ENCODE results near the gene LGALS7B.
"Not testable (repeated sequence)": the region's sequence is repeated elsewhere in the genome, so short reads cannot be mapped to it uniquely, and the experiment has no call there.

The LGALS7B gene

GRCh38 chr19:38812841-38813320, 23.9 kb downstream of the LGALS7B start, which contains the start of gene LGALS4:
Gene LGALS4 (minus strand): TSS chr19:38812945. CDS start chr19:38812886, 59 bp downstream.
- peaks cover 0 to 9% (median 0%) of the 10 kb centered on the region in 11 experiments; a peak in 4 of 22 replicates for H3K9me3 ChIP-seq (replicated peaks in 1 of 11)
- H3K36me3 ChIP-seq, result peaks cover 30 to 37% (median 32%) of the 10 kb centered on the region in 11 experiments
- H4K20me1 ChIP-seq, result peaks cover 0 to 8% (median 0%) of the 10 kb centered on the region in 11 experiments; a peak in 2 of 22 replicates
- H3K9ac ChIP-seq, result no peak within 1 kb of the TSS
- TF ChIP-seq Cebpa-rat (IDR thresholded peaks at IDR 0.05), result no peak
- H3K27me3 ChIP-seq, result no peaks in the 10 kb centered on the region
- peaks cover 0 to 7% (median 0%) of the 10 kb centered on the region in 10 experiments; a peak in 2 of 20 replicates for H3K4me1 ChIP-seq
- H3K4me3 ChIP-seq, result no peak within 1 kb of the TSS
- H3K27ac ChIP-seq, result no peak within 1 kb of the TSS
- H3K4me2 ChIP-seq, result no peak within 1 kb of the TSS

- H3K9me3 ChIP-seq (replicated peaks in 1 of 11), result peaks cover 0 to 7% (median 0%) of the 10 kb centered on the region in 11 experiments; a peak in 4 of 22 replicates
- H3K27me3 ChIP-seq, result no peaks in the 10 kb centered on the region
- H4K20me1 ChIP-seq, result peaks cover 0 to 11% (median 0%) of the 10 kb centered on the region in 11 experiments; a peak in 2 of 22 replicates
- H3K4me1 ChIP-seq, result peaks cover 0 to 5% (median 0%) of the 10 kb centered on the region in 10 experiments; a peak in 1 of 20 replicates
- H3K9ac ChIP-seq, result no peak overlapping the region
- TF ChIP-seq Cebpa-rat (IDR thresholded peaks at IDR 0.05), result no peak
- H3K36me3 ChIP-seq, result peaks cover 34 to 41% (median 36%) of the 10 kb centered on the region in 11 experiments
- H3K27ac ChIP-seq, result no peak overlapping the region
- H3K4me2 ChIP-seq, result no peak overlapping the region
- H3K4me3 ChIP-seq, result no peak overlapping the region
Observed at GRCh38 chr19:38813323-38813722, 24.3 kb downstream of the LGALS7B start.

- H3K4me3 ChIP-seq; H3K9ac ChIP-seq; H3K4me1 ChIP-seq; H3K27ac ChIP-seq; H3K9me3 ChIP-seq (replicated peaks in 1 of 11); H3K27me3 ChIP-seq; H3K4me2 ChIP-seq: not testable (repeated sequence)
- Histone ChIP-seq H3K36me3 (peaks cover 34 to 41% (median 36%) of the 10 kb centered on the region in 11 experiments), H4K20me1 (peaks cover 0 to 11% (median 0%) of the 10 kb centered on the region in 11 experiments; a peak in 2 of 22 replicates)
Observed at GRCh38 chr19:38813932-38814331, 24.9 kb downstream of the LGALS7B start.

- TF ChIP-seq Cebpa-rat (IDR thresholded peaks at IDR 0.05), result no peak
- H4K20me1 ChIP-seq, result peaks cover 0 to 11% (median 0%) of the 10 kb centered on the region in 11 experiments; a peak in 2 of 22 replicates
- H3K4me3 ChIP-seq, result no peak overlapping the region
Observed at GRCh38 chr19:38815059-38816001, 26.3 kb downstream of the LGALS7B start.

GRCh38 chr19:38816131-38816750, 27.2 kb downstream of the LGALS7B start:
- Histone ChIP-seq H3K4me1 (peaks cover 0 to 4% (median 0%) of the 10 kb centered on the region in 10 experiments; a peak in 2 of 20 replicates), H3K27me3 (no peaks in the 10 kb centered on the region), H4K20me1 (peaks cover 0 to 11% (median 0%) of the 10 kb centered on the region in 11 experiments; a peak in 4 of 22 replicates), H3K4me2 (no peak overlapping the region), H3K9me3 (replicated peaks in 1 of 11) (no peaks in the 10 kb centered on the region), H3K36me3 (peaks cover 36 to 60% (median 49%) of the 10 kb centered on the region in 11 experiments), H3K4me3 (no peak overlapping the region), H3K27ac (no peak overlapping the region), H3K9ac (no peak overlapping the region)
- TF ChIP-seq Cebpa-rat (IDR thresholded peaks at IDR 0.05), result no peak

More at GRCh38 chr19:38815059-38816001, 26.3 kb downstream of the LGALS7B start:
- H3K9ac ChIP-seq, result no peak overlapping the region
- H3K4me1 ChIP-seq, result peaks cover 0 to 4% (median 0%) of the 10 kb centered on the region in 10 experiments; a peak in 2 of 20 replicates
- H3K27me3 ChIP-seq, result no peaks in the 10 kb centered on the region
- H3K27ac ChIP-seq, result no peak overlapping the region
- no peak overlapping the region for H3K4me2 ChIP-seq
- peaks cover 35 to 52% (median 44%) of the 10 kb centered on the region in 11 experiments for H3K36me3 ChIP-seq
- no peaks in the 10 kb centered on the region for H3K9me3 ChIP-seq (replicated peaks in 1 of 11)

- TF ChIP-seq Cebpa-rat (IDR thresholded peaks at IDR 0.05), result no peak
- H4K20me1 ChIP-seq, result peaks cover 0 to 15% (median 0%) of the 10 kb centered on the region in 11 experiments; a peak in 5 of 22 replicates
- no peaks in the 10 kb centered on the region for H3K27me3 ChIP-seq
- H3K9ac ChIP-seq, result no peak overlapping the region
- peaks cover 0 to 4% (median 0%) of the 10 kb centered on the region in 10 experiments; a peak in 2 of 20 replicates for H3K4me1 ChIP-seq
- H3K27ac ChIP-seq, result no peak overlapping the region
- no peaks in the 10 kb centered on the region; a peak in 2 of 22 replicates for H3K9me3 ChIP-seq (replicated peaks in 1 of 11)
- peaks cover 40 to 69% (median 55%) of the 10 kb centered on the region in 11 experiments for H3K36me3 ChIP-seq
- no peak overlapping the region for H3K4me2 ChIP-seq
- no peak overlapping the region for H3K4me3 ChIP-seq
Observed at GRCh38 chr19:38817081-38817480, 28.1 kb downstream of the LGALS7B start.

- H3K27ac ChIP-seq, result peak overlapping the region in 1 of 11 experiments; percentile 23; a peak in 1 of 22 replicates
- H3K4me2 ChIP-seq, result no peak overlapping the region
- H3K9ac ChIP-seq, result no peak overlapping the region
- no peak overlapping the region for H3K4me3 ChIP-seq
- peaks cover 60 to 90% (median 74%) of the 10 kb centered on the region in 11 experiments for H3K36me3 ChIP-seq
- H3K27me3 ChIP-seq, result no peaks in the 10 kb centered on the region
- H3K4me1 ChIP-seq, result peaks cover 0 to 4% (median 0%) of the 10 kb centered on the region in 10 experiments; a peak in 2 of 20 replicates
- H4K20me1 ChIP-seq, result peaks cover 0 to 15% (median 0%) of the 10 kb centered on the region in 11 experiments; a peak in 5 of 22 replicates
- no peak for TF ChIP-seq Cebpa-rat (IDR thresholded peaks at IDR 0.05)
- peaks cover 7 to 23% (median 15%) of the 10 kb centered on the region in 11 experiments for H3K9me3 ChIP-seq (replicated peaks in 1 of 11)
Observed at GRCh38 chr19:38819231-38819920, 30.4 kb downstream of the LGALS7B start.

GRCh38 chr19:38821230-38821825, 32.3 kb downstream of the LGALS7B start:
- peaks cover 52 to 93% (median 75%) of the 10 kb centered on the region in 11 experiments for H3K36me3 ChIP-seq
- not testable (repeated sequence) for H3K9ac ChIP-seq, H3K4me3 ChIP-seq

GRCh38 chr19:38825936-38826335, 36.9 kb downstream of the LGALS7B start:
- H4K20me1 ChIP-seq, H3K4me3 ChIP-seq, H3K27ac ChIP-seq, H3K9ac ChIP-seq, H3K4me2 ChIP-seq, H3K27me3 ChIP-seq: not testable (repeated sequence)
- peaks cover 62 to 94% (median 81%) of the 10 kb centered on the region in 11 experiments for H3K36me3 ChIP-seq
- peaks cover 7 to 23% (median 15%) of the 10 kb centered on the region in 11 experiments for H3K9me3 ChIP-seq (replicated peaks in 1 of 11)
- peaks cover 5 to 22% (median 12%) of the 10 kb centered on the region in 10 experiments for H3K4me1 ChIP-seq

More at GRCh38 chr19:38821230-38821825, 32.3 kb downstream of the LGALS7B start:
- H4K20me1 ChIP-seq, result peaks cover 0 to 15% (median 0%) of the 10 kb centered on the region in 11 experiments; a peak in 5 of 22 replicates
- H3K4me2 ChIP-seq, H3K27ac ChIP-seq, H3K27me3 ChIP-seq, H3K4me1 ChIP-seq: not testable (repeated sequence)
- H3K9me3 ChIP-seq (replicated peaks in 1 of 11), result peaks cover 7 to 23% (median 15%) of the 10 kb centered on the region in 11 experiments
